Measurements from ENCODE around the gene FCER2. TPM values are rescaled to one million over a fixed set of nuclear protein-coding genes. Genes with fewer than 3 reads are reported as not detected.
"Not testable (repeated sequence)": the region's sequence is repeated elsewhere in the genome, so short reads cannot be mapped to it uniquely, and the experiment has no call there.

The FCER2 gene
- total RNA-seq: 1 to 10 TPM; 3.5 to 4.1 TPM

- H3K4me3 Mint-ChIP-seq: no peak within 1 kb of the TSS
- CTCF ChIA-PET: interaction anchor here (1.1 to 4.1 kb wide), 2 partner anchors 21 kb away, joined by 4 to 26 read pairs; partner anchors contain the start of gene TRAPPC5
- no peaks in the 10 kb centered on the region for H3K36me3 Mint-ChIP-seq
- H3K4me1 Mint-ChIP-seq (ENCODE audit: low read depth): peaks cover 37% of the 10 kb centered on the region
- POLR2A ChIA-PET: no interaction called here
- DNase-seq: no peak
- no peak within 1 kb of the TSS for H3K27ac Mint-ChIP-seq
- intact Hi-C loops (cut with micrococcal nuclease): no loop called here
- peaks cover 21% of the 10 kb centered on the region for H3K27me3 Mint-ChIP-seq
- no peaks in the 10 kb centered on the region for H3K9me3 Mint-ChIP-seq
These were observed at the start of gene FCER2 for GRCh38 chr19:7701654-7702457. TSS of gene FCER2 (minus strand) at chr19:7702131. CDS start at chr19:7699760, 2,371 bp downstream.

GRCh38 chr19:7751157-7751783 lies 49.3 kb upstream of the FCER2 start:
- peaks cover 22% of the 10 kb centered on the region for H3K27me3 Mint-ChIP-seq
- H3K9me3 Mint-ChIP-seq: peaks cover 45% of the 10 kb centered on the region
- peaks cover 28% of the 10 kb centered on the region for H3K4me1 Mint-ChIP-seq (ENCODE audit: low read depth)
- H3K36me3 Mint-ChIP-seq: peaks cover 2% of the 10 kb centered on the region
- CTCF ChIA-PET: interaction anchor here (1.0 to 1.4 kb wide), 2 partner anchors 14 to 70 kb away, joined by 4 read pairs; partner anchors contain the start of gene TRAPPC5
- intact Hi-C loops (cut with micrococcal nuclease): loop anchor here (1.0 to 5.0 kb wide), 4 partner anchors 13 to 56 kb away; no protein-coding TSS in a partner anchor
- POLR2A ChIA-PET: no interaction called here
- H3K4me3 Mint-ChIP-seq: no peak overlapping the region
- DNase-seq: peak; percentile 67
- peak overlapping the region; percentile 35 for H3K27ac Mint-ChIP-seq

- no peak for DNase-seq
- POLR2A ChIA-PET: no interaction called here
- CTCF ChIA-PET: interaction anchor here (0.9 to 1.8 kb wide), 2 partner anchors 22 to 51 kb away, joined by 4 read pairs; no protein-coding TSS in a partner anchor
- Mint-ChIP-seq H3K9me3 (peaks cover 24% of the 10 kb centered on the region), H3K27me3 (peaks cover 29% of the 10 kb centered on the region), H3K36me3 (no peaks in the 10 kb centered on the region), H3K27ac (no peak overlapping the region), H3K4me1 (ENCODE audit: low read depth) (peaks cover 24% of the 10 kb centered on the region), H3K4me3 (no peak overlapping the region)
- intact Hi-C loops (cut with micrococcal nuclease): no loop called here
These were observed 46.8 kb upstream of the FCER2 start for GRCh38 chr19:7748756-7749155.

GRCh38 chr19:7748171-7748570 lies 46.2 kb upstream of the FCER2 start:
- Mint-ChIP-seq H3K4me1 (ENCODE audit: low read depth) (peaks cover 20% of the 10 kb centered on the region), H3K36me3 (no peaks in the 10 kb centered on the region), H3K27ac (no peak overlapping the region), H3K9me3 (peaks cover 21% of the 10 kb centered on the region), H3K4me3 (no peak overlapping the region), H3K27me3 (peaks cover 32% of the 10 kb centered on the region)
- ChIA-PET POLR2A (no interaction called here), CTCF (interaction anchor here (0.7 to 1.9 kb wide), 2 partner anchors 22 to 67 kb away, joined by 4 to 7 read pairs; partner anchors contain the start of gene TRAPPC5)
- intact Hi-C loops (cut with micrococcal nuclease): no loop called here
- DNase-seq: no peak

GRCh38 chr19:7746903-7747884 lies 45.3 kb upstream of the FCER2 start, which contains the start of gene CD209:
TSS of gene CD209 (minus strand) at chr19:7747534. CDS start at chr19:7747511, 23 bp downstream.
- Mint-ChIP-seq H3K9me3 (peaks cover 18% of the 10 kb centered on the region), H3K27me3 (peaks cover 38% of the 10 kb centered on the region), H3K4me3 (no peak within 1 kb of the TSS), H3K27ac (no peak within 1 kb of the TSS), H3K36me3 (no peaks in the 10 kb centered on the region), H3K4me1 (ENCODE audit: low read depth) (peaks cover 16% of the 10 kb centered on the region)
- intact Hi-C loops (cut with micrococcal nuclease): no loop called here
- ChIA-PET CTCF (interaction anchor here (0.7 to 1.9 kb wide), 2 partner anchors 23 to 66 kb away, joined by 4 to 7 read pairs; partner anchors contain the start of gene TRAPPC5), POLR2A (no interaction called here)
- DNase-seq: no peak

- H3K36me3 Mint-ChIP-seq; H3K27ac Mint-ChIP-seq; intact Hi-C loops (cut with micrococcal nuclease); DNase-seq; CTCF ChIA-PET; H3K4me3 Mint-ChIP-seq; POLR2A ChIA-PET: not testable (repeated sequence)
- H3K4me1 Mint-ChIP-seq (ENCODE audit: low read depth): peaks cover 12% of the 10 kb centered on the region
- peaks cover 16% of the 10 kb centered on the region for H3K9me3 Mint-ChIP-seq
- H3K27me3 Mint-ChIP-seq: peaks cover 44% of the 10 kb centered on the region
These were observed 44.4 kb upstream of the FCER2 start for GRCh38 chr19:7746306-7746705.

- intact Hi-C loops (cut with micrococcal nuclease): no loop called here
- H3K36me3 Mint-ChIP-seq: no peaks in the 10 kb centered on the region
- no peak overlapping the region for H3K4me3 Mint-ChIP-seq
- CTCF ChIA-PET: interaction anchor here (0.6 kb wide), 1 partner anchor 661 kb away, joined by 3 read pairs; no protein-coding TSS in a partner anchor
- H3K27ac Mint-ChIP-seq: no peak overlapping the region
- POLR2A ChIA-PET: no interaction called here
- no peak for DNase-seq
- peaks cover 50% of the 10 kb centered on the region for H3K27me3 Mint-ChIP-seq
- peaks cover 6% of the 10 kb centered on the region for H3K9me3 Mint-ChIP-seq
- H3K4me1 Mint-ChIP-seq (ENCODE audit: low read depth): no peaks in the 10 kb centered on the region
These were observed 43.1 kb upstream of the FCER2 start for GRCh38 chr19:7744871-7745650.

- no peaks in the 10 kb centered on the region for H3K4me1 Mint-ChIP-seq (ENCODE audit: low read depth)
- H3K4me3 Mint-ChIP-seq: no peak overlapping the region
- peaks cover 54% of the 10 kb centered on the region for H3K27me3 Mint-ChIP-seq
- H3K9me3 Mint-ChIP-seq: peaks cover 5% of the 10 kb centered on the region
- H3K27ac Mint-ChIP-seq: no peak overlapping the region
- H3K36me3 Mint-ChIP-seq: no peaks in the 10 kb centered on the region
- DNase-seq: no peak
- ChIA-PET POLR2A (no interaction called here), CTCF (no interaction called here)
- intact Hi-C loops (cut with micrococcal nuclease): no loop called here
These were observed 42.4 kb upstream of the FCER2 start for GRCh38 chr19:7744199-7744786.

- Mint-ChIP-seq H3K36me3 (no peaks in the 10 kb centered on the region), H3K9me3 (peaks cover 5% of the 10 kb centered on the region), H3K27me3 (peaks cover 57% of the 10 kb centered on the region), H3K4me1 (ENCODE audit: low read depth) (no peaks in the 10 kb centered on the region), H3K4me3 (no peak overlapping the region), H3K27ac (no peak overlapping the region)
- ChIA-PET POLR2A (no interaction called here), CTCF (no interaction called here)
- intact Hi-C loops (cut with micrococcal nuclease): no loop called here
- peak; percentile 22 for DNase-seq
These were observed 41.5 kb upstream of the FCER2 start for GRCh38 chr19:7743425-7743841.

- POLR2A ChIA-PET: no interaction called here
- CTCF ChIA-PET: no interaction called here
- intact Hi-C loops (cut with micrococcal nuclease): no loop called here
- no peaks in the 10 kb centered on the region for H3K36me3 Mint-ChIP-seq
- H3K4me1 Mint-ChIP-seq (ENCODE audit: low read depth): peaks cover 2% of the 10 kb centered on the region
- H3K9me3 Mint-ChIP-seq: peaks cover 1% of the 10 kb centered on the region
- no peak overlapping the region for H3K27ac Mint-ChIP-seq
- H3K27me3 Mint-ChIP-seq: peaks cover 57% of the 10 kb centered on the region
- DNase-seq: no peak
- H3K4me3 Mint-ChIP-seq: no peak overlapping the region
These were observed 41.1 kb upstream of the FCER2 start for GRCh38 chr19:7742991-7743390.

GRCh38 chr19:7742575-7742974 lies 40.6 kb upstream of the FCER2 start:
- intact Hi-C loops (cut with micrococcal nuclease): no loop called here
- peaks cover 55% of the 10 kb centered on the region for H3K27me3 Mint-ChIP-seq
- POLR2A ChIA-PET: no interaction called here
- H3K9me3 Mint-ChIP-seq: no peaks in the 10 kb centered on the region
- CTCF ChIA-PET: no interaction called here
- no peak overlapping the region for H3K27ac Mint-ChIP-seq
- DNase-seq: no peak
- no peaks in the 10 kb centered on the region for H3K36me3 Mint-ChIP-seq
- no peak overlapping the region for H3K4me3 Mint-ChIP-seq
- peaks cover 5% of the 10 kb centered on the region for H3K4me1 Mint-ChIP-seq (ENCODE audit: low read depth)

Data from activated CD4-positive, alpha-beta memory T cell treated with anti-CD3 and anti-CD28 coated beads for 36 hours (primary cell).